ENCODE data around the gene DNM2.

DNA sequence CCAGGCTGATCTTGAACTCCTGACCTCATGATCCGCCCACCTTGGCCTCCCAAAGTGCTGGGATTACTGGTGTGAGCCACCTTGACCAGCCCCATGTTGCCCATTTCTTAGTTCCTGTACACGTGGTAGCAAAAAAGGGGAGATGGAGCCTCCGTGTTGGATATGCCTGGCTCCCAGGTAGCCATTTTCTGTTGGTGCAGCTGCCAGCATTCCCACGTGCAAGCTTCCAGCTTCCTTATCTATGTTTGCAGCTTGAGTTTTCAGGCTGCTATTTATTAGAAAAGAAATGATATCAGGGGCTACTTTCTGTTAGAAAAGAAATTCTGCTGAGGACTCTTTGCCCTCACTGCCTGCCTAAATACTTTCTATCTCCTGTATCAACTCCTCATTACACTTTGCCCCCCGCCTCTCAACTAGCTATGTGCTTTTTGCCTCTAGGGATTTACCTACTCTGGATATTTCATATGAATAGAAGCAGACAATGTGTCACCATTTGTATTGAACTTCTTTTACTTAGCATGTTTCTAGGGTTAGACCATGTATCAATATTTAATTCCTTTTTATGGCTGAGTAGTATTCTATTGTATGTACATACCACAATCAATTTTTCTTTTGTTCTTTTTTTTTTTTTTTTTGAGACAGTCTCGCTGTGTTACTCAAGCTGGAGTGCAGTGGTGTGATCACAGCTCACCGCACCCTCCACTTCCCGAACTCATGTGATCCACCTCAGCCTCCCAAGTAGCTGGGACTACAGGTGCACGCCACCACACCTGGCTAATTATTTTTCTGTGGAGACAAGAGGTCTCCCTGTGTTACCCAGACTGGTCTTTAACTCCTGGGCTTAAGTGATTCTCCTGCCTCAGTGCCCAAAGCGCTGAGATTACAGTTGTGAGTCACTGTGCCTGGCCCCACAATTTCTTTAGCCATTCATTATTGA, 121.5 kb downstream of the DNM2 start:
- TF ChIP-seq, protein P1, sequence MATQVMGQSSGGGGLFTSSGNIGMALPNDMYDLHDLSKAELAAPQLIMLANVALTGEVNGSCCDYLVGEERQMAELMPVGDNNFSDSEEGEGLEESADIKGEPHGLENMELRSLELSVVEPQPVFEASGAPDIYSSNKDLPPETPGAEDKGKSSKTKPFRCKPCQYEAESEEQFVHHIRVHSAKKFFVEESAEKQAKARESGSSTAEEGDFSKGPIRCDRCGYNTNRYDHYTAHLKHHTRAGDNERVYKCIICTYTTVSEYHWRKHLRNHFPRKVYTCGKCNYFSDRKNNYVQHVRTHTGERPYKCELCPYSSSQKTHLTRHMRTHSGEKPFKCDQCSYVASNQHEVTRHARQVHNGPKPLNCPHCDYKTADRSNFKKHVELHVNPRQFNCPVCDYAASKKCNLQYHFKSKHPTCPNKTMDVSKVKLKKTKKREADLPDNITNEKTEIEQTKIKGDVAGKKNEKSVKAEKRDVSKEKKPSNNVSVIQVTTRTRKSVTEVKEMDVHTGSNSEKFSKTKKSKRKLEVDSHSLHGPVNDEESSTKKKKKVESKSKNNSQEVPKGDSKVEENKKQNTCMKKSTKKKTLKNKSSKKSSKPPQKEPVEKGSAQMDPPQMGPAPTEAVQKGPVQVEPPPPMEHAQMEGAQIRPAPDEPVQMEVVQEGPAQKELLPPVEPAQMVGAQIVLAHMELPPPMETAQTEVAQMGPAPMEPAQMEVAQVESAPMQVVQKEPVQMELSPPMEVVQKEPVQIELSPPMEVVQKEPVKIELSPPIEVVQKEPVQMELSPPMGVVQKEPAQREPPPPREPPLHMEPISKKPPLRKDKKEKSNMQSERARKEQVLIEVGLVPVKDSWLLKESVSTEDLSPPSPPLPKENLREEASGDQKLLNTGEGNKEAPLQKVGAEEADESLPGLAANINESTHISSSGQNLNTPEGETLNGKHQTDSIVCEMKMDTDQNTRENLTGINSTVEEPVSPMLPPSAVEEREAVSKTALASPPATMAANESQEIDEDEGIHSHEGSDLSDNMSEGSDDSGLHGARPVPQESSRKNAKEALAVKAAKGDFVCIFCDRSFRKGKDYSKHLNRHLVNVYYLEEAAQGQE (IDR thresholded peaks at IDR 0.05; ENCODE audit: insufficient replicate concordance, low read depth): no peak
- TF ChIP-seq, protein P2, sequence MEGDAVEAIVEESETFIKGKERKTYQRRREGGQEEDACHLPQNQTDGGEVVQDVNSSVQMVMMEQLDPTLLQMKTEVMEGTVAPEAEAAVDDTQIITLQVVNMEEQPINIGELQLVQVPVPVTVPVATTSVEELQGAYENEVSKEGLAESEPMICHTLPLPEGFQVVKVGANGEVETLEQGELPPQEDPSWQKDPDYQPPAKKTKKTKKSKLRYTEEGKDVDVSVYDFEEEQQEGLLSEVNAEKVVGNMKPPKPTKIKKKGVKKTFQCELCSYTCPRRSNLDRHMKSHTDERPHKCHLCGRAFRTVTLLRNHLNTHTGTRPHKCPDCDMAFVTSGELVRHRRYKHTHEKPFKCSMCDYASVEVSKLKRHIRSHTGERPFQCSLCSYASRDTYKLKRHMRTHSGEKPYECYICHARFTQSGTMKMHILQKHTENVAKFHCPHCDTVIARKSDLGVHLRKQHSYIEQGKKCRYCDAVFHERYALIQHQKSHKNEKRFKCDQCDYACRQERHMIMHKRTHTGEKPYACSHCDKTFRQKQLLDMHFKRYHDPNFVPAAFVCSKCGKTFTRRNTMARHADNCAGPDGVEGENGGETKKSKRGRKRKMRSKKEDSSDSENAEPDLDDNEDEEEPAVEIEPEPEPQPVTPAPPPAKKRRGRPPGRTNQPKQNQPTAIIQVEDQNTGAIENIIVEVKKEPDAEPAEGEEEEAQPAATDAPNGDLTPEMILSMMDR (IDR thresholded peaks at IDR 0.05; ENCODE audit: insufficient read depth, low read length): no peak
- no peak for TF ChIP-seq POLR2AphosphoS5 (IDR thresholded peaks at IDR 0.05; ENCODE audit: low read depth)
- TF ChIP-seq GABPA (IDR thresholded peaks at IDR 0.05; ENCODE audit: low read depth): no peak
- no peak for TF ChIP-seq SPI1 (IDR thresholded peaks at IDR 0.05; ENCODE audit: borderline replicate concordance, low read depth)
